NCI-H2029 (cell line): ENCODE data around the gene RERE.

ENCODE experiments used
- DNase-seq: peaks from one replicate; lab custom pipeline; 2025; lab: John Stamatoyannopoulos, UW

Gene RERE

DNA sequence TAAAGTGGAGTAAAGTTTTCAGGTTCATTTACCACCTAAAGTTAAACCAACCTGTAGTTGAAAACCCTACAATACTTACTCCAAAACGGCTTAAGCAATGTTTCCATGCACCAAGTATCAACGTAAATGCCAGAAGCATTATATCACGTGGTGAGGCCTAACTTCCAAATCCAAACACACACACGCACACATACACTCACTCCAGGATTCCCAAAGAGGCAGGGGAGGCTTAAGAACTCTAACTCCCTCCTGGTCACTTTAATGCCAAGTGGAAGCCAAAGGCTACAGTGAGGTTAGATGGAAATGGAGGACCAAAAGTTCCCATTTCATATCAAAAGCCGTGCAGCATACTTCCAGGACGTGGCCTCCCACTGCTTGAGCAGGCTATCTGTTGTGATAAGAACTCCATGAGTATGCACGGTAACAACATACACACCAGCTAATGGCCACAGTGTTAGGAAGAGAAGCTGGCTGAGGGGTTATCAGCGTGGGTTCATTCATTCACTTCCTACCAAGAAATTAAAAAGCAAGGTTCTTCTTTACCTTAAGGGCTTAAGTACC, 275.4 kb downstream of the RERE start:
- no peak for DNase-seq

DNA sequence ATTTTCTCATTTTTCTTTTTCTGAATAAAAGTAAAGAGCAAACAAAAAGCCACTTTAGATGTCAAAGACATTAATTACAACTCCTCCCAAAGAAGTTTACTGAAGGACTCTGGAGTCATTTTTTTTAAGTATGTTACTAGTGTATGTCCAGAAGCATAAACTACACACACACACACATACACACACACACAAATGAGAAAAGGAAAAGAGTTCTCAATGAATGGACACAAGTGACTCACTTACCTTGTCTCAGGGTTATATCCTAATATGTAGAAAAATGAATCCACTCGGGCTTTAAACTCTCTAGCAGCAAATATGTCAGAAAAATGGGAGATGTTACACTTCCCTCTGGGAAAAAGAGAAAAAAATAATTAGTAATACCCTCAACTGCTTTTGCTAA, 276.5 kb downstream of the RERE start:
- no peak for DNase-seq

DNA sequence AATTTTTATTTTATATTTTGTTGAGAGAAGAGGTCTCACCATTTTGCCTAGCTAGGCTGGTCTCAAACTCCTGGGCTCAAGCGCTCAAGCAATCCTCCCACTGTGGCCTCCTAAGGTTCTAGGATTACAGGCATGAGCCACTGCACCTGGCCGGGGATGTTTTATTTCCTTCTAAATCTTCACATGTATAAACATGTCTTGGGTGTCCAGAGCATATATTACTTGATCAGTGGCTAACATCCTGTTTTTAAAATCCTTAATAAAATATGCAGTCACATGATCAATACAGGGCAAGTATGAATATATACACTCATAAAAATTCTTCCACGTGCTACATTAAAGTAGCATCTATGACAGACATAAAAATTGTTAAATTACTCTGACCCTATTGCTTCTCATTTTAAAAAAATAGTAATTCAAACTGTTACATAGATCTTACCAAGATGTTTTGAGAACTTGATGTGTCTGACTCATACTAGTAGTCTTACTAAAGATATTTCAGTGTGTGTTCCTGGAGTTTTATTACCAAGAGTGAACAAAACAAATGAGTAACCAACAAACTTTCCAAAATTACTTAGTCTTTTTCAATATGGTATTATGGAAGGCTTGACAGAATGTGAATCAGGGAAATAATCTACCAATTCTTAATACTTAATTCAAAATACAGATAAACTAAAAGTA, 277.0 kb downstream of the RERE start:
- DNase-seq: no peak

DNA sequence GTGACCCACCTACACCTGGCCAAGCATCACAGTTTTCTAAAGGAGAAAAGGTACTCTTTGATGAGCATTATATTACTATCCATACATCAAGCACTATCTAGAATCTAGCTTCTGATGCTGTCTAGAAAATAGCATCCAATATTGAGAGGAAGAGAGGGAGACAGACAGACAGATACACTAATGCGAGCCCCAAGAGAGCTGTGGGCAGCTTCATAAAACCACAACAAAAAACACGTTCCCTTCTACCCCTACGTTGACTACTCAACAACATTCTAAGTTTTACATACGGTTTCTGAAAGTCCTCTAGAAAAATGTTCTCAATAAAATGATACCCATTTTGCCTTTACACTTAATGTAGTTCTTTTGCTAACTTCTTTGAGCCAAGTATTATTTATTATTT, 277.8 kb downstream of the RERE start:
- DNase-seq: no peak

DNA sequence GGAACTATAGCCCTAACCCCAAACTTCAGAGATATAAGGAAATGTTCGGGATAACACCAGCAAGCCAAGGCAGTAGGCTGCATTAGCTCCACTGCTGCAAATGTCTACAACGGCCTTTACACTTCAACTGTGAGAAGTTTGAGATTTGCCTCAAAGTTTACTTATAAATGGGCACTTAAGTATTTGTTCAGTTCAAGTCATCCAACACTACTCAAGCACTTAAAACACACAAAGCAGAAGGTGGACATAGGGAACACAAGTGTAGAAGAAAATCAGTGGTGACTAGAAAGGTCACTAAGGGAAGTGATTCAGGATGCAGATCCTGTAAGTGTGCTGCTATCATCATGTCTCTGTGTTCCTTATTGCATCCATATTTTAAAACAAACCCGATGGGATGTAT, 278.9 kb downstream of the RERE start:
- no peak for DNase-seq

DNA sequence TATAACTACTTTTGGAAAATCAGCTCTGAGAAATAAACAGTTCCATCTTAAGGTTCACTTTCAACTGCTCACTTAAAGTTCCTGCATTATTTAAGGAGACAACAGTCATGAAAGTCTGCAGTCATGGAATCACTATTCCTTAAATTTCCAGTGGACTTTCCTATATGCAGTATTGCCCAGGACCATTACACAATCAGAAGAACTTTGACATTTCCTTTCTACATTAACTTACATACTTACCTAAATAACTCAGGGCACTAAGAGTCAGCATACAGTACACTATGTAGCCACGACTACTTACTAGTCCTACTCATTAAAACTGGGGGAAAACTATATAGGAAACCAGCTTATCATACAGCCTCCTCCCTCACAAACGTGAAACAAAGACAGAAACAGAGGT, 279.4 kb downstream of the RERE start:
- DNase-seq: no peak

DNA sequence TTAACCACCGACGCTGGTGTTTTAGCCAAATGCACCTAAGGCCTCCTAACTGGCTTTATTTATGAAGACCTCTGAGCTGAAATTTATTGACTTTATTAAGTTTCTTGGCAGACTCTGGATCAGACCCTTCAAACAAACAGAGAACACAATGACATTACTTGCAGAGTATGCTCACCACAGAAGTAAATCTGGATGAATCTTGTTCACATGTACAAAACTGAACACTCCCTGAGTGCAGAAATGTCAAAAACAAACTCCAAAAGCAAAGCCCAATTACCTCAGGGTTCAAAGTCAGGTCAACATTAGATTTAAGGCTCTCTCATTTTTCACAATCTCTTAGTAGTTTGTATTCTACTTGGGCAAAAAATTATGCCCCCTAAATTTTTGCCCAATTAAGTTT, 280.9 kb downstream of the RERE start:
- DNase-seq: no peak

DNA sequence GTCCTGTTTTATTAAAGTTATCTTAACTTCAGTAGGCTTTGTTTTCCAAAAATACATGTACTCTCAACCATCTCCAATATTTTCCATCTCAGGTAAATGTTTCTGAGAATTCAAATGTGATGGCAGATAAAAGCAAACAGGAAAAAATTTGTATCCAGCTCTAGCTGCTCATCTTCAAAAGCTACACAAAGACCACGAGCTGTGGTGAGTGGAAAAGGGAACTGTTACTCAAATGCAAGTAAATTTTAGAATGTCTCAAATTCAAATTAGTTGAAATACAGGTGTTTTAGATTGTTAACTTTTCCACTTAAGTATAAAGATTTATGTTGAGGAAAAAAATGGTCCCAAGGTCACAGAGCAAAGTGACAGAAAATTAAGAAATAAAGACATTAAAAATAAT, 283.5 kb downstream of the RERE start:
- DNase-seq: no peak

DNA sequence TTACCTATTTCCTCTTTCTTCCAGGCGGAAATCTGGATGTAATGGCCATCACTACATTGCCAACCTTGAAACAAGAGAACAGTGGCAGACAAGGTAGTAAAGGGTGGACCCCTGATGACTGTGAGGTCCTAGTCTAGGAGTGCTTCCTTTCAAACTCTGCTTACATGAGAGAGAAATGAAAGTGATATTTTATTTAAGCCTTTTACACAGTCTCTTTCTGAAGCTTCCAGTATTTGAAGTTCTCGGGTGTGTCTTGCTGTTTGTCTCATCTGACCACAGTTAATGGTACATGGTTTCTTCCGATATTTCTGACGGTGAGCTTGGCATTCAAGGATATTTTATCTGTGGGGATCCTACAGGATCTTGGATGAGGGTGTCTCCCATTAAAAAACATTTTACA, 284.3 kb downstream of the RERE start:
- DNase-seq: no peak

DNA sequence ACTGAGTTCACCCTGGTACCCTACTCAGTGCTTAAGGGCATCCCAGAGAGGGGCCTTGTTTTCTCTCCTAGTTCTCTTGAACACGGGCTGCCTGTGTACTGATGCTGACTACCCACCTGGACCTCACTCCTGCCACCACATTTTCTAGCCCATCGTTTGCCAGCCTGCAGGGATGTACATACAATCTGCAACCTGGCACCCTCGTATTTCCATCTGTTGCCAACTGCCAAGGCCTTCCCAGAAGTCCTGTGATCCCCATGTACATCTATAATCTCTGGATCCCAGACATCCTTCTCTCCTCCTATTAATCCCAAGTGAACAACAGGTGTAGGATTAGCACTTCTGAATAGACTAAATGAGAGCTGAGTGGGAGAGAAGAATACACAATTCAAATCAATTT, 287.5 kb downstream of the RERE start:
- no peak for DNase-seq

DNA sequence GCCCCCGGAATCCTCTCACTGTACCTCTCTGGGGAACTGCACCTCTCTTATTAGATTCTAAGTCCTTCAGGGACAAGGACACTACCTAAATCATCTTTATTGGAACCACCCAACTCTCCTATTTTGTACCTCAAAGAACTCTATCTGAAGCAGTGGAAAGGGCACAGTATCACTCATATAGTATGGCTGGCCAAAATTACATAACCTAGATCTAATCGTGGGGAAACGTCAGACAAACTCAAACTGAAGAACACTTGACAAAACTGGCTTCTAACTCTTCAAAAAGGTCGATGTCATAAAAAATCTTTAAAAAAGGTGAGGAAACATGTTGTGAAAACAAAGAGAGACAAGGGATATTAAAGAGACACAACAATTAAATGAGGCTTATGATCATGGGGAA, 289.5 kb downstream of the RERE start:
- DNase-seq: no peak

DNA sequence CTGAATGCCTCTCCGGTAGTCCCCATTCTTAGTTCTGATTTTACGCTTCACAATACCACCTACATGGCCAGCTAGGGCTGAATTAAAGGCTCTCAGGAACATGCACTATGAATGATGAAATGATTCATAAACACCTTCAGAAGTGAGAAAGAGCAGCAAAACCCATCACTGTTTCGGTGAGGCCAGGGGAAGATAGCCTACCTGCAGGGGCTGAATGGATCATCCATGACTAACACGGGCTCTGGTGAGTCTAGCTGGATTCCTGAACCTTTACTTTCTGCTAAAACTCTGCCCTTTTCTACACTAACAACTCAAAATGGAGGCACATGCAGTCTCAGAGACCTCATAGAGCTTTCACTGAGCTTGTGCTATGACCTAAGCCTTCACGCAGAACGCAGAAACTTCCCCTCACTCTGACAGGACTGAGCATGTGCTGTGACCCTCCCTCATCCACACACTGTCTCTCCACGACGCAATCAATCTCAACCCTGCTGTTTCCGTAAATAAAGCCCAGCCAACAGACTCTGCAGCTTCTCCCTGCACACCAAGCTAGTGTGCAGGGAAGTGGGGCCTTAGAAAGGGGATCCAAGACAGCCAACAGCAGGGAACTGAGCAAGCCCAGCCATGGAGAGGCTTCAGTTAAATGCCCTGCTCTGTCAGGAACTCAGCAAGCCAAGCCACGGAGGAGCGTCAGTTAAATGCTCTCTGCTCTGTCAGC, 291.7 kb downstream of the RERE start:
- DNase-seq: peak; percentile 78

DNA sequence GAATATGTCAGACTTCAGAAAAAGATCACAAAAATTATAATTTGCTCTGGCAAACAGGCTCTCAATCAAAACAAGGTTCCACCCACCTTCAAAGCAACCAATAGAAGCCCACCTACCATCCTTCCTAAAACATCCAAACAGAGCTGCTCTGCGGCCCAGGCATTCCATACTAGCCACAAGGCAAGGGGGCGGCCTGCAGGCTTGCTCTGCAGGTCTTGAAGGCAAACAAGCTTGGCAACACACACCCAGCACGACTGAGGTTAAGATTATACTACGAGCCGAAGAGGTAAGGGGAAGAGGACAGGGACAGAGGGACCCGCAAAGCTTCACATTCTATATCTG, 292.3 kb downstream of the RERE start:
- no peak for DNase-seq

DNA sequence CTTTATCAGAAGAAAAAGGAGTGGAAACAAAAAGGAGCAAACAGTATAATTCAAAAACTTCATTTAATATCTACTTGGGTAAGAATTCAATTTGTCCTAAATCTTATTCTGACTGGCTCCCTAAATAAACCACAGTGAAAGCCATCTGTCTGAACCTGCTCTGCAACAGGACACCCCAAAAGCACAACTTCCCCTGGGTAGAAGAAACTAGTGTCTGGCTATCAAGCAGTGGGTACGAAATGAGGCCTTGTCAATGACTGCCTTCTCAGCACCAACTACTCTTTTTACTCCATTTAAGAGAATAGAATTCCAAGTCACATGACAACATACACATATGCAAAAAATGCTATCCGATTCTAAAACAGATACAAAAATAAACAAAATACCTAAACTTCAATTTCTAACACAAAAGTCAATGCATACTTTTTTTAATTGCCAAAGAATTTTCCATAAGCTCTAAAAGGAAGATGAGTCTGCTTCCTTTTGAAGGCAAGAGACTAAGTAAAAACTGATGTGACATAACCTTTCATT, 292.7 kb downstream of the RERE start:
- no peak for DNase-seq

DNA sequence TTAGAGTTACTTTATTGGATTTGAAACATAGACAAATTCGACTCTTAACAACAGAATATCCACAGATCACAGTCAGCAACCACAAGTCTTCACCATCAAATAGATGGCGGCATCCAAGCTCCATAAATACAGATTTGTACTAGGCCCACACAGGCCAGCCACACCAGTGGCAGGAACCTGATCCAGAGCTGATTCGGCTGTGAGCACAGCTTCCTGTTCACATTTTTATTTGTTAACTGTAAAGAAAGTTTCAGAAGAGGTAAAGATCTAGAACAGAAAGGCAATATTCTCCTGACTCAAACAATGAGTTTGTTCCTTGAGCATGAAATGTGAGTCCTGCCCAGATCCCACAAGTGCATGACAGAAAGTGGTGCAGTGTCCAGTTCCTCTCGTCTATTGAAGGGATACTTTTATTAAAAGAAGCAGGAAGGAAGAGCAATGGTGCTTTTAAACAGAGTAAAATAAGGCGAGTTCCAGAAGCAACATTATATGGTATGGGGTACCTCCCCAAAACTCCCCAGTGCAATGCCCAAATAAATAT, 293.7 kb downstream of the RERE start:
- DNase-seq: no peak

DNA sequence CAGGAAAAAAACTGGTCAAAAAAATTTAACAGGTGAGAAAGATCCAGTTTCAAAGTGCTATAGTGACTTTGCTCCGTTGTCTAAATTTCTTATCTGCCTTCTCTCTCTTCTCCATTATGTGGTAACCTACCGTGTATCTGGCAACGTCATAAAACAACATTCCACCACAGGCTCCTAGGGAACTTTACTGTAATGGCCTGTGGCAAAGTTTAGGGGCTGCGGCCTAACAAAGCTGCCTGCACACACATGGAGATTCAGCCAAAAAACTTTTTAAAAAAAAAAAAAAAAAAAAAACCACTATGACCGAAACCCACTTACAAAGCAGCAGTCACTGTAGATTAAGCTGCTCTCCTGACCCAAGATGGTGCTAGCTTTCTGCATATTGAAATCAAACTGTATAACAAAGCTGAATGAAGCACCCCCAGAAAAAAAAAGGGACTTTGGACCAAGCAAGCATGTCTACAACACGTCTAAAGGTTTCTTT, 296.9 kb downstream of the RERE start:
- DNase-seq: no peak

DNA sequence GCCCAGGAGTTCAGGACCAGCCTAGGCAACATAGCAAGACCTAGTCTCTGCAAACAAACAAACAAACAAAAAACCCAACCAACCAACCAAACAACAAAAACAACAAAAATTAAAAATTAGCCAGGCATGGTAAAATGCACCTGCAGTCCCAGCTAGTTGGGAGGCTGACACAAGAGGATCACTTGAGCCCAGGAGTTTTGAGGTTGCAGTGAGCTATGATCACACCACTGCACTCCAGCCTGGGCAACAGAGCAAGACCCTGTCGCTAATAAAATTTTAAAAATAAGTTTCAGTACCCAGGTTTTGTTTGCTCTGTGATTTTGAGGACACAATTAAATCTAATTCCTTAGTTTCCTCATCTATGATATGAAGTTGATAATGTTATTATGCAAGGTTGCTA, 298.3 kb downstream of the RERE start:
- no peak for DNase-seq

DNA sequence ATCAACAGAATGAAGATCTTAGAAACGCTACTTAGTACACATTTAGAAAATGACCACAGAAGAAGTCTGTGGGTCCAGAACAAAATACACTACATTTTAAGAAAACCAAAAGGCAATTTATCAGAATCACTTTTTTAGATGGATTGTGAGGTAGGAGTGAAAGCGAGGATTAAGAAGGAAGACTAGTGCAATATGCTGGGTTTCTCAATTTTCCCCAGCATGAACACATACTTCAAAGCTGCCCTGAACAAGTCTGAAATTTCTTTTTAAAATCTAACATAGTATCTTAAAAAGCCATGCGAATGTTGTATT, 299.0 kb downstream of the RERE start:
- no peak for DNase-seq

DNA sequence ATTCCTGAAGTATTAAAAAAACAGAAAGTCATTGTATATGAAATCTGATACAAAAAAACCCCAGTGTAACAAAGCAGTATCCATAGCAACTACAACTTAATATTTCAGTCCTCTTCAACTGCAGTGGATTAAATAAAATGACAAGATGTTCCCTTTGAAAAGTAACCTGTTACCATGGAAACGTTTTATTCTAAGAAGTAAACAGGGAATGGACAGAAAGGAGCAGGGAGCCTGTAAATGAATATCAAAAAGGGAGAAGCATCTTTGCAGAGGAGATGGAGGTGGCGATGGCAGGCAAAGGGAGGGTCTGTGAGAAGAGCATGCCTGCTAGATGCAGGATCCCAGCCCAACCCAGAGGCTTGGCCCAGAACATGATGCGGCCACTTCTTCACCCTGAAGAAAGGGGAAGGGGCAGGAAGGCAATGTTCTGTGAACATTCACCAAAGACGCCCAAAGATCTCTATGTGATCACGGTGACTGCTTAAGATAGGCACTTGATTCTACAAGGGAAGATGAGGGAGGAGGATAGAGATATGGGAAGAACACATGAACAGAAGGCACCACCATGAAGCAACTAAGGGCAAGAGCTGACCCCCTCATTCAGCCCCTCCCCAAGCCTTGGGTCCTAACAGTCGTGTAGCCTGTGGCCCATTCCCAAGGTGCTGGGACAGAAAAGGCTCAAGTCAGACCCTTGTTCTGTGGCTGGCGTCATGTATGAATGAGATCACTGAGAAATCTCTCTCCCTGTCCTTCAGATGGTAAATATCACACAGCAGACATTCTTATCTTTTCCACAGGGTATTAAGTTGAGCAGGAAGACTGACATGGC, 299.6 kb downstream of the RERE start:
- no peak for DNase-seq

DNA sequence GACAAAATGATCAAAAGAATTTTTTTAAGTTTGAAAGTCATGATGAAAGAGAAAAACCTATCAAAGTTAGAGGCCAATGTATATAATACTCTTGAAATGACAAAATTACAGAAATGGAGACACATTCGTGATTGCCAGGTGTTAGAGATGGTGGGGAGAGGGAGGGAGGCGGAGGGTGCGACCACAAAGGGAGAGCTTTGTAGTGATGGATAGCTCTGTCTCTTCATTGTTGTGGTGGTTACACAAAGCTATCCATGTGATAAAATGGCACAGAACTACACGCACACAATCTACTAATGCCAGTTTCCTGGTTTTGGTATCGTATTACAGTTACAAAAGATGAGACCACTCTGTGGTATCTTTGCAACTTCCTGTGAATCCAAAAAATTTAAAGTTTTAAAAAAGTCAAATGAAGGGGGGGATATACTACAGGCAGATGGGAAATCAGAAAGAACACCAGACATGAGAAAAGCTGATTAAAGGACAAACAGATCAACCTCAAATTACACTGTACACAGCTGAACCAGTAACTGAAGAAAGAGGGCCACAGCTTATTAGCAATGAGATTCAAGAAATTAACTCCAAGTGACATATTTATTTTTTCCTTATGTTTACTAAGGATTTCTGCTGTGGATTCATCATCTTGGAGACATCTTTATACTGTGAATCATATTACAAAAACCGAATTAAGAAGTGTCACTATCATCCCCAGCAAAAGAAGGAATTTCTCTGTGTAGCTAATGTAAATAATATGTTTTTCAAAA, 300.5 kb downstream of the RERE start:
- no peak for DNase-seq

DNA sequence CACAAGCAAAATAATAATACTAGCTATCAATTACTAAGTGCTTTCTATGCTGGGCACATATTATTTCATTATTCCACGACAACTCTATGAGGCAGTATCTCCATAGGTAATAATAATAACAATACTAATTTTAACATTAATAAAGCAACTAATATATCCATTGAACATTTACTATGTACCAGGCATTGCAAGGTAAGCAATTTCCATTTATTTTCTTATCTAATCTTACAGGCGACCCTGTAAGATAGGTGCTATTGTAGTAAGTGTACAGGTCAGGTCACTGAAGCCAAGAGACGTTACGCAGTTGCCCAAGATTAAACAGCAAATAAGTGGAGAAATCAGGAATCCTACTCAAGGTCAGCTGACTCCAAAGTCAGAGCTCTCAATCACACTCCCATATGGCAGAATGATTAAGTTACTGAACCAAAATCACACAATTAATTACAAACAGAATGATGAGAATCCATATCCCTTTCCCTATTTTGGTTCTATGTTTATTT, 301.1 kb downstream of the RERE start:
- no peak for DNase-seq
